Fibroblast of skin of right quadriceps (primary cell): ENCODE data around the gene ZNF267.
"Not testable (repeated sequence)": the region's sequence is repeated elsewhere in the genome, so short reads cannot be mapped to it uniquely, and the experiment has no call there.

Source experiments
- DNase-seq: peaks from one replicate; pipeline ENCODE4 v3.0.0-alpha.2; 2013

ZNF267 gene

GRCh38 chr16:31880322-31880979 lies 6.8 kb downstream of the ZNF267 start:
- peak; percentile 59 for DNase-seq

DNA sequence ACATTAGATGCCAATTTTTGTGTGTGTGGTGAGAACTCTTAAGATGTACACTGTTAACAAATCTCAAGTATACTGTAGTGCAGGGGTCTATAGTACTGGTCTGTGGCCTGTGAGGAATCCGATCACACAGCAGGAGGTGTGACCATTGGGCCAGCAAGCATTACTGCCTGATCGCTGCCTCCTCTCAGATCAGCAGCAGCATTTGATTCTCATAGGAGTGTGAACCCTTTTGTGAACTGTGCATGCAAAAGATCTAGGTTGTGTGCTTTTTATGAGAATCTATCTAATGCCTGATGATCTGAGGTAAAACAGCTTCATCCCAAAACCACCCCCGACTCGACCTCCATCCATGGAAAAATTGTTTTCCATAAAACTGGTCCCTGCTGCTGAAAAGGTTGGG lies 12.6 kb downstream of the ZNF267 start:
- DNase-seq = no peak

DNA sequence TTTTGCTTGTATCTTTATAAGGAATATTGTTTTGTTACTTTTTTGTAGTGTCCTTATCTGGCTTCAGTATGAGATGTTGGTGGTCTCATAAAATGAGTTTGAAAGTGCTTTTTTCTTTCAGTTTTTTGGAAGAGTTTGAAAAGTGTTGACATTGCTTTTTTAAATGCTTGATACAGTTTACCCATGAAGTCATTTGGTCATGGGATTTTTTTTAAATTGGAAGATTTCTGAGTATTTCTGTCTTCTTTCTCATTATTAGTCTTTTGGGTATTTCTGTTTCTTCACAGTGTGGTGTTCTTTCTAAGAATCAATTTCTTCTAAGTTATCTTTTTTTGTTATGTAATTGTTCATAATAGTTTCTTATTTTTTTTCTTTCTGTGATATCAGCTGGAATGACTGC lies 15.1 kb downstream of the ZNF267 start:
- DNase-seq = no peak

DNA sequence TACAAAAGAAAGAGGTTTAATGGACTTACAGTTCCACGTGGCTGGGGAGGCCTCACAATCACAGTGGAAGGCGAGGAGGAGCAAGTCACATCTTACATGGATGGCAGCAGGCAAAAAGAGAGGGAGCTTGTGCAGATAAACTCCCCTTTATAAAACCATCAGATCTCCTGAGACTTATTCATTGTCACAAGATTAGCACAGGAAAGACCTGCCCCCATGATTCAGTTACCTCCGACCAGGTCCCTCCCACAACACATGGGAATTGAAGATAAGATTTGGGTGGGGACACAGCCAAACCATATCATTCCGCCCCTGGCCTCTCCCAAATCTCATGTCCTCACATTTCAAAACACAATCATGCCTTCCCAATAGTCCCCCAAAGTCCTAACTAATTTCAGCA lies 18.5 kb downstream of the ZNF267 start:
- DNase-seq = not testable (repeated sequence)

DNA sequence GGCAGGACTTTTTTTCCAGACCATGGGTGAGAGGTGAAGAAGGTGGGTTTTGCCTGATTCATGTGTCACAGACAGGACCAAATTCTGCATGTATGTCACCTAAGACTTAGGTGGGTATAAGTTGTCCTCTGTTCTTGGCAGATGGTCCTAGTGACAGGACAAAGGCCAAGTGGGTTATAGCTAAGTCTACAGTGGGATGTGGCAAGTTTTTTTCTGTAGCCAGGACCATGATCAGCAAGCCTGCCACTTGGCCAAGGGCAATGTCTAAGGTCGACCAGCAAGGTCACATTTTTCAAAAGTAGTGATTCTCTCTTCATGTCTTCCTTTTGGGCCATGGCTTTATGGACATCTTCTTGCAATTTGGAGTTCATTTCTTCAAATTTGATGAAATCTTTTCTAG lies 20.2 kb downstream of the ZNF267 start:
- DNase-seq = no peak

GRCh38 chr16:31897283-31897682 lies 23.7 kb downstream of the ZNF267 start:
- no peak for DNase-seq

- no peak for DNase-seq
Measured at GRCh38 chr16:31899505-31899904, 25.9 kb downstream of the ZNF267 start.

GRCh38 chr16:31904571-31904970 lies 31.0 kb downstream of the ZNF267 start:
- not testable (repeated sequence) for DNase-seq

DNA sequence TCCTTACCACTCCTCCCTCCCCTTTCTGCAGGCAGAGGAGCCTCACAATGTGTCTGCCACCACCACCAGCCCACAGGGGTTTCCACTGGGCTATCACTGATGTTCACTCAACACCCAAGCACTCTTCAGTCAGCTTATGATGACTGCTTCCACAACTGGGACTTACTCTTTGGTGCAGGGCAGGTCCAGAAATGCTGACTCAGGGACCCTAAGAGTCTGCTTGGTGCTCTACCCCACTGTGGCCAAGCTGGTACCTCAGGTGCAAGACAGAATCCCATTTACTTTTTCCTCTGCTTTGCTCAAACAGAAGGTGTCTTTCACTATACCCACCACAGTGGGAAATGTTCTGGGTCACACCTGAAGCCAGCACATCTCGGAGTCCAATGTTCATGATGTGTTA lies 40.1 kb downstream of the ZNF267 start:
- no peak for DNase-seq

- DNase-seq = no peak
Measured at GRCh38 chr16:31916056-31916488, 42.5 kb downstream of the ZNF267 start.

DNA sequence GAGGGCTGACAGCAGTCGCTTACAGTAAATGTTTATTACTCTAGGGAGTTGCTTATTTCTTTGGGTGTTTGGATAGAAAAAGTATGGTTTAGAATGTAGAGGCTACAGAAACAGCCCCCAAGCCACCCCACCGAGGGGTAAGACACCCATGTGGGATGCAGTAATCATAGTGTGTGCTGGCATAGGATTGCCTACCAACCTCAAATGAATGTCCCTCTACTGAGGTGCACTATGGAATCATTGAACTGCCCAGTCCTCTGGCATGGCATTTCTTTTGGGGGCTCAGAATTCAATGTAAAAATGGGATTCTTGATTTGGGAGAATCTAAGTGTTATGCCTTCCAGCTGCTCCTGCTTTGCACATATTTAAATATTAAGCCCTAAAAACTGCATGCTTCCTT lies 46.8 kb downstream of the ZNF267 start:
- no peak for DNase-seq

DNA sequence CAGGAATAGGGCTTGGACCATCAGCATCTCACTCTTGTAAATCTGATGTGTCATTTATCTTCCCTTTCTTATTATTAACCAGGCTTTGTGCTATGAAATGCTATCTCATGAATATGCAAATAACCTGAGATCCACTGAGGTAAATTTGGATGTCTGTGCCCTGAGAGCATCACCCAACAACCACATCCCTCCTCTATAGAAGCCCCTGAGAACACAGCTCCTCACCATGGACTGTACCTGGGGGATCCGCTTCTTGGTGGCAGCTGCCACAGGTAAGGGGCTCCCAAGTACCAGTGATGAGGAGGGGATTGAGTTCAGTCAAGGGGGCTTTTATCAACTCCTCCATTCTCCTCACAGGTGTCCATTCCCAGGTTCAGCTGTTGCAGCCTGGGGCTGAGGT lies 78.2 kb downstream of the ZNF267 start:
- not testable (repeated sequence) for DNase-seq

DNA sequence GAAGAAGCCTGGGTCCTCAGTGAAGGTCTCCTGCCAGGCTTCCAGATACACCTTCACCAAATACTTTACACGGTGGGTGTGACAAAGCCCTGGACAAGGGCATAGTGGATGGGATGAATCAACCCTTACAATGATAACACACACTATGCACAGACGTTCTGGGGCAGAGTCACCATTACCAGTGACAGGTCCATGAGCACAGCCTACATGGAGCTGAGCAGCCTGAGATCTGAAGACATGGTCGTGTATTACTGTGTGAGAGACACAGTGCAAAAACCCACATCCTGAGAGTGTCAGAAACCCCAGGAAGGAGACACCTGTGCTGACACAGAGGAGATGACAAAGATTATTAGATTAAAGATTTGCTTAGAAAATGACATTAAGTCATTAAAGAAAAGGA lies 78.6 kb downstream of the ZNF267 start:
- DNase-seq = not testable (repeated sequence)

- not testable (repeated sequence) for DNase-seq
Measured at GRCh38 chr16:31956221-31956620, 82.6 kb downstream of the ZNF267 start.

- DNase-seq = not testable (repeated sequence)
Measured at GRCh38 chr16:31960186-31960910, 86.7 kb downstream of the ZNF267 start.
